Mesenchymal stem cell (in vitro differentiated cells and primary cell): ENCODE data around the gene GTF2IRD1.
"Not testable (repeated sequence)": the region's sequence is repeated elsewhere in the genome, so short reads cannot be mapped to it uniquely, and the experiment has no call there.

Source experiments
- DNase-seq: peaks from one replicate; pipeline ENCODE4 v3.0.0-alpha.2; 2013
- H2AFZ ChIP-seq: one replicate; pipeline ENCODE4 v1.6.1; 2013; ENCODE audit warnings: low read depth, mild to moderate bottlenecking, control low read depth, inconsistent platforms, low read length, moderate library complexity
- H2AK5ac ChIP-seq: 2 replicates; pipeline ENCODE4 v1.6.1; 2013; ENCODE audit warnings: low read length, moderate library complexity, mild to moderate bottlenecking, inconsistent platforms; ENCODE audit not compliant: severe bottlenecking
- H2BK120ac ChIP-seq: one replicate; pipeline ENCODE4 v1.6.1; 2013; ENCODE audit warnings: low read depth, mild to moderate bottlenecking, inconsistent platforms, low read length, moderate library complexity
- H2BK12ac ChIP-seq, 2 experiments: one replicate each; pipeline ENCODE4 v1.6.1; 2013; ENCODE audit warnings: inconsistent platforms in 2 of 2, low read length in 2 of 2, mild to moderate bottlenecking in 2 of 2, moderate library complexity in 2 of 2, control low read depth in 1 of 2
- H2BK15ac ChIP-seq: one replicate; pipeline ENCODE4 v1.6.1; 2013; ENCODE audit warnings: mild to moderate bottlenecking, low read depth, inconsistent platforms; ENCODE audit not compliant: poor library complexity, severe bottlenecking
- H2BK5ac ChIP-seq: 2 replicates; pipeline ENCODE4 v1.6.1; 2013; ENCODE audit warnings: low read depth, mild to moderate bottlenecking, low read length, control low read depth, inconsistent platforms; ENCODE audit not compliant: poor library complexity, severe bottlenecking
- H3K14ac ChIP-seq, 2 experiments: one replicate each; pipeline ENCODE4 v1.6.1; 2013; ENCODE audit warnings: inconsistent platforms in 2 of 2, low read length in 2 of 2, control low read depth in 1 of 2, mild to moderate bottlenecking in 1 of 2, moderate library complexity in 1 of 2
- H3K18ac ChIP-seq, 2 experiments: one replicate each; pipeline ENCODE4 v1.6.1; 2013; ENCODE audit warnings: inconsistent platforms in 2 of 2, low read length in 2 of 2, control low read depth in 1 of 2, low read depth in 1 of 2, mild to moderate bottlenecking in 1 of 2
- H3K23ac ChIP-seq, 2 experiments: one replicate each; pipeline ENCODE4 v1.6.1; 2013; ENCODE audit warnings: inconsistent platforms in 2 of 2, low read length in 2 of 2, mild to moderate bottlenecking in 2 of 2, moderate library complexity in 2 of 2, control low read depth in 1 of 2
- H3K27ac ChIP-seq: 2 replicates; pipeline ENCODE4 v1.5.1; 2013; ENCODE audit warnings: mild to moderate bottlenecking, moderate library complexity, low read length, control low read depth, inconsistent platforms; ENCODE audit not compliant: poor library complexity, severe bottlenecking
- H3K27me3 ChIP-seq, 2 experiments: 2 replicates each; pipeline versions ENCODE4 v1.6.1 to v1.7.0; 2013; ENCODE audit warnings: low read length in 2 of 2, mild to moderate bottlenecking in 2 of 2, moderate library complexity in 2 of 2, control low read depth in 1 of 2, inconsistent platforms in 1 of 2; ENCODE audit not compliant: control insufficient read depth in 1 of 2, insufficient read depth in 1 of 2
- H3K36me3 ChIP-seq, 2 experiments: 2 replicates each; pipeline versions ENCODE4 v1.6.1 to v1.7.0; 2013; ENCODE audit warnings: low read length in 2 of 2, control low read depth in 1 of 2, inconsistent platforms in 1 of 2, low read depth in 1 of 2, mild to moderate bottlenecking in 1 of 2; ENCODE audit not compliant: insufficient read depth in 2 of 2, control insufficient read depth in 1 of 2
- H3K4ac ChIP-seq, 2 experiments: one replicate each; pipeline ENCODE4 v1.6.1; 2013; ENCODE audit warnings: inconsistent platforms in 2 of 2, low read length in 2 of 2, mild to moderate bottlenecking in 2 of 2, moderate library complexity in 2 of 2, control low read depth in 1 of 2, low read depth in 1 of 2
- H3K4me1 ChIP-seq: 2 replicates; pipeline ENCODE4 v1.6.1; 2013; ENCODE audit warnings: low read depth, low read length, control low read depth; ENCODE audit not compliant: control insufficient read depth, insufficient read depth
- H3K4me2 ChIP-seq: 2 replicates; pipeline ENCODE4 v1.6.1; 2013; ENCODE audit warnings: low read length, mild to moderate bottlenecking, inconsistent platforms; ENCODE audit not compliant: poor library complexity, severe bottlenecking
- H3K4me3 ChIP-seq, 2 experiments: 2 replicates each; pipeline versions ENCODE4 v1.5.1 to v1.7.0; 2013; ENCODE audit warnings: low read length in 2 of 2, mild to moderate bottlenecking in 2 of 2, control low read depth in 1 of 2, low read depth in 1 of 2; ENCODE audit not compliant: insufficient read depth in 1 of 2
- H3K79me1 ChIP-seq: replicated peaks from 2 replicates; pipeline ENCODE4 v1.6.1; 2013; ENCODE audit warnings: mild to moderate bottlenecking, control low read depth, low read length, inconsistent platforms; ENCODE audit not compliant: poor library complexity, severe bottlenecking
- H3K9ac ChIP-seq: 2 replicates; pipeline ENCODE4 v1.7.0; 2013; ENCODE audit warnings: mild to moderate bottlenecking, low read length, moderate library complexity
- H3K9me3 ChIP-seq: 2 replicates; pipeline ENCODE4 v1.7.0; 2013; ENCODE audit warnings: mild to moderate bottlenecking, low read length; ENCODE audit not compliant: control insufficient read depth
- H4K8ac ChIP-seq: one replicate; pipeline ENCODE4 v1.6.1; 2013; ENCODE audit warnings: inconsistent platforms, mild to moderate bottlenecking, low read length, moderate library complexity
- H4K91ac ChIP-seq: one replicate; pipeline ENCODE4 v1.6.1; 2013; ENCODE audit warnings: mild to moderate bottlenecking, low read length, inconsistent platforms
- WGBS: methylation state at CpG from one replicate; pipeline ENCODE4 v1.1.7; 2013; ENCODE audit warnings: mixed read lengths; 5-methylcytosine and 5-hydroxymethylcytosine counted together

The GTF2IRD1 gene

DNA sequence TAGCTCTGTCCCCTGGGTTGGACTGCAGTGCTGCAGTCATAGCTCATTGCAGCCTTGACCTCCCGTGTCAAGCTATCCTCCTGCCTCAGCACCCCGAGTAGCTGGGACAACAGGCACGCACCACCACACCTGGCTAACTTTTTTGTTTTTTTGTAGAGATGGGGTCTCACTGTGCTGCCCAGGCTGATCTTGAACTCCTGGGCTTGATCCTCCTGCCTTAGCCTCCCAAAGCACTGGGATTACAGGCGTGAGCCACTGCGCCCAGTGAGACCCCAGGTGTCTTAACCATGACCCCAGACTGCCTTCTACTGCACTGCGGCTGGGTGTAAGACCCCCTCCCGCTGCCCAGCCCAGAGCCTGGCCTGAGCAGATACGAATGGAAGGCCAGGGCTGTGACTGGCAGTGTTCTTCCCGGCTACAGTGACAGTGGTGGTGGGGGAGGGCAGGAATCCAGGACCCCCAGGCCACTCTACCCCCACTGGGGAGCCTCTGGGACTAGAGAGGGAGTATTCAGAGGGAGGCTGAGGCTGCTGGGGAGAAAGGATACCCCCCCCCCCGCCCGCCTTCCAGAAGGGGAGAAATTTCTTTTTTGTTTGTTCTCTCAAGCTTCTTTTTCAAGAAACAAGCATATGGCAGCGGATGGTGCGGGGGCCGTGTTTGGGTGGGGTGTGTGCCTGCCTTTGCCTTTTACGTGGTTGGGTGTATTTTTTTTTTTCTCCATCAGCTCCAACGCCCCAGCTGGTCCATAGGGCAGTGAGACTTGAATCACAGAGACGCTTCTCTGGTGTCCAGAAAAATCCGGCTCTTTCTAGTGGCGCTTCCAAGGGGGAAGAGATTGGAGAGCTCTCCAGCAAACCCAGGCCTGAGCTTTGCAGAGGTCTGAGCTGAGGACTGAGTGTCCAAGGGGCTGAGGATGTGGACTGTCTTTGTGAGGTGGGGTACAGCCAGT lies 36.6 kb downstream of the GTF2IRD1 start:
- Histone ChIP-seq H3K18ac (no peak overlapping the region), H4K8ac (no peak overlapping the region), H3K4ac (no peak overlapping the region)

DNA sequence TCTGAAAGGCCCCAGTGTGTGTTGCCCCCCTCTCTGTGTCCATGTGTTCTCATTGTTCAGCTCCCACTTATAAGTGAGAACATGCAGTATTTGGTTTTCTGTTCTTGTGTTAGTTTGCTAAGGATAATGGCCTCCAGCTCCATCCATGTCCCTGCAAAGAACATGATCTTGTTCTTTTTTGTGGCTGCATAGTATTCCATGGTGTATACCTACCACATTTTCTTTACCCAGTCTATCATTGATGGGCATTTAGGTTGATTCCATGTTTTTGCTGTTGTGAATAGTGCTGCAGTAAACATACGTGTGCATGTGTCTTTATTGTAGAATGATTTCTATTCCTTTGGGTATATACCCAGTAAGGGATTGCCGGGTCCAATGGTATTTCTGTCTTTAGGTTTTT lies 37.8 kb downstream of the GTF2IRD1 start:
- Histone ChIP-seq H3K79me1 (peaks cover 51% of the 10 kb centered on the region), H3K36me3 (peaks cover 0 to 28% of the 10 kb centered on the region in 2 experiments)
- H2AFZ ChIP-seq, H3K23ac ChIP-seq, H3K14ac ChIP-seq, H3K4me2 ChIP-seq, H3K18ac ChIP-seq, H4K8ac ChIP-seq, H2BK5ac ChIP-seq, H4K91ac ChIP-seq, H3K4ac ChIP-seq, H3K9me3 ChIP-seq, H3K27ac ChIP-seq, H3K27me3 ChIP-seq, H2AK5ac ChIP-seq, H2BK15ac ChIP-seq, H3K4me1 ChIP-seq, H2BK12ac ChIP-seq, DNase-seq, H3K4me3 ChIP-seq, H3K9ac ChIP-seq, H2BK120ac ChIP-seq: not testable (repeated sequence)
- WGBS: 100% methylated on average over 1 of the region's 2 CpGs

More for the DNA sequence above, 36.6 kb downstream of the GTF2IRD1 start:
- no peak overlapping the region for H3K27ac ChIP-seq
- H3K9me3 ChIP-seq: no peaks in the 10 kb centered on the region
- H3K27me3 ChIP-seq: no peaks in the 10 kb centered on the region
- H3K36me3 ChIP-seq: peaks cover 0 to 16% of the 10 kb centered on the region in 2 experiments
- H4K91ac ChIP-seq: no peak overlapping the region
- WGBS: 93% methylated on average over 18 of the region's 19 CpGs
- no peak overlapping the region for H2BK120ac ChIP-seq
- H2AK5ac ChIP-seq: no peak overlapping the region
- DNase-seq: no peak
- no peak overlapping the region for H3K9ac ChIP-seq
- no peak overlapping the region for H2AFZ ChIP-seq
- H3K4me1 ChIP-seq: peaks cover 4% of the 10 kb centered on the region
- H3K23ac ChIP-seq: no peak overlapping the region
- H3K14ac ChIP-seq: no peak overlapping the region
- H2BK5ac ChIP-seq: no peak overlapping the region
- H3K79me1 ChIP-seq: peaks cover 50% of the 10 kb centered on the region
- H2BK15ac ChIP-seq: no peak overlapping the region
- H2BK12ac ChIP-seq: no peak overlapping the region
- no peak overlapping the region for H3K4me3 ChIP-seq
- H3K4me2 ChIP-seq: no peak overlapping the region

DNA sequence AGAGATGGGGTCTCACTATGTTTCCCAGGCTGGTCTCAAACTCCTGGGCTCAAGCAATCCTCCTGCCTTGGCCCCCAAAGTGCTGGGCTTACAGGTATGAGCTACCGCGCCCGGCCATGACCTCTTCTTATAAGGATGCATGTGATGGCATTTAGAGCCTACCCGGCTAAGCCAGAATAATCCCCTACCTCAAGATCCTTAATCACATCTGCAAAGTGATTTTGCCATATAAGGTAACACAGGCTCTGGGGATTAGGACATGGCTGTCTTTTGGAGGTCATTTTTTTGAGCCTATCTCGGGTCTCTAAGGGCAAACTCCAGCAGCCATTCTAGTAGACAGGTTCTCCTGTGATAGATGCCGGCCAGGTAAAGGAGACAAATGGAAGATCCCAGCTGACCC lies 39.6 kb downstream of the GTF2IRD1 start:
- peaks cover 46% of the 10 kb centered on the region for H3K79me1 ChIP-seq
- H2AK5ac ChIP-seq: no peak overlapping the region
- peaks cover 9% of the 10 kb centered on the region for H3K4me1 ChIP-seq
- no peak overlapping the region for H3K14ac ChIP-seq
- DNase-seq: no peak
- no peak overlapping the region for H3K23ac ChIP-seq
- H2BK120ac ChIP-seq: no peak overlapping the region
- H3K4me3 ChIP-seq: no peak overlapping the region
- no peak overlapping the region for H4K8ac ChIP-seq
- no peak overlapping the region for H3K4ac ChIP-seq
- H4K91ac ChIP-seq: no peak overlapping the region
- H3K18ac ChIP-seq: no peak overlapping the region
- no peaks in the 10 kb centered on the region for H3K27me3 ChIP-seq
- no peak overlapping the region for H3K27ac ChIP-seq
- no peak overlapping the region for H3K4me2 ChIP-seq
- H3K9ac ChIP-seq: no peak overlapping the region
- no peak overlapping the region for H2BK12ac ChIP-seq
- H2BK15ac ChIP-seq: no peak overlapping the region
- no peak overlapping the region for H2AFZ ChIP-seq
- H3K36me3 ChIP-seq: peaks cover 0 to 29% of the 10 kb centered on the region in 2 experiments
- H3K9me3 ChIP-seq: no peaks in the 10 kb centered on the region
- 98% methylated on average over 4 of the region's 6 CpGs for WGBS
- H2BK5ac ChIP-seq: no peak overlapping the region

DNA sequence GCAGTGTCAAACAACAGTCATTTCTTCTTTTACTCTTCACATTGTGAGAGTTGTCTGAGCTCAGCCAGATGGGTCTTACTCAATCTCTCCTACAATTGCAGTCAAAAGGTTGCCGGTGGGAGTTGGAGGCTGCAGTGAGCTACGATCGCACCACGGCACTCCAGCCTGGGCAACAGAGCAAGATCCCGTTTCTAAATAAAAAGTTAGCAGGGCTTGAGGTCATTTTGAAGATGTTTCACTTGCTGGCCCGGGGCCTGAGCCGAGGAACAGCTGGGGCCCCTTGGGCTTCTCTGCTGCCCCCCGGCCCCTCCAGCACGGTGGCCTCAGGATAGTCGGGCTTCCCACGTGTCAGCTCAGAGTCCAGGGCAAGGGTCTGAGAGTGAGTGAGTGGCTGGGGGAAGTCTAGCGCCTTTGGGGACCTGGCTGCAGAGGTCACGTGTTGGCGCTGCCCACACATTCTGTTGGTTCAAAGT lies 40.4 kb downstream of the GTF2IRD1 start:
- no peaks in the 10 kb centered on the region for H3K27me3 ChIP-seq
- H3K4me1 ChIP-seq: peaks cover 12% of the 10 kb centered on the region
- H3K4me3 ChIP-seq: no peak overlapping the region
- H3K18ac ChIP-seq: no peak overlapping the region
- peaks cover 0 to 32% of the 10 kb centered on the region in 2 experiments for H3K36me3 ChIP-seq
- no peak overlapping the region for H3K23ac ChIP-seq
- DNase-seq: no peak
- H4K8ac ChIP-seq: no peak overlapping the region
- H3K9ac ChIP-seq: no peak overlapping the region
- H3K9me3 ChIP-seq: no peaks in the 10 kb centered on the region
- no peak overlapping the region for H2AFZ ChIP-seq
- no peak overlapping the region for H2BK120ac ChIP-seq
- H2BK5ac ChIP-seq: no peak overlapping the region
- H3K4me2 ChIP-seq: no peak overlapping the region
- H2BK15ac ChIP-seq: no peak overlapping the region
- no peak overlapping the region for H2AK5ac ChIP-seq
- peaks cover 47% of the 10 kb centered on the region for H3K79me1 ChIP-seq
- H3K4ac ChIP-seq: no peak overlapping the region
- H4K91ac ChIP-seq: no peak overlapping the region
- H2BK12ac ChIP-seq: no peak overlapping the region
- no peak overlapping the region for H3K27ac ChIP-seq
- WGBS: 98% methylated on average over 14 of the region's 14 CpGs
- no peak overlapping the region for H3K14ac ChIP-seq
